ENCODE results near the gene CALM3.

The CALM3 gene

DNA sequence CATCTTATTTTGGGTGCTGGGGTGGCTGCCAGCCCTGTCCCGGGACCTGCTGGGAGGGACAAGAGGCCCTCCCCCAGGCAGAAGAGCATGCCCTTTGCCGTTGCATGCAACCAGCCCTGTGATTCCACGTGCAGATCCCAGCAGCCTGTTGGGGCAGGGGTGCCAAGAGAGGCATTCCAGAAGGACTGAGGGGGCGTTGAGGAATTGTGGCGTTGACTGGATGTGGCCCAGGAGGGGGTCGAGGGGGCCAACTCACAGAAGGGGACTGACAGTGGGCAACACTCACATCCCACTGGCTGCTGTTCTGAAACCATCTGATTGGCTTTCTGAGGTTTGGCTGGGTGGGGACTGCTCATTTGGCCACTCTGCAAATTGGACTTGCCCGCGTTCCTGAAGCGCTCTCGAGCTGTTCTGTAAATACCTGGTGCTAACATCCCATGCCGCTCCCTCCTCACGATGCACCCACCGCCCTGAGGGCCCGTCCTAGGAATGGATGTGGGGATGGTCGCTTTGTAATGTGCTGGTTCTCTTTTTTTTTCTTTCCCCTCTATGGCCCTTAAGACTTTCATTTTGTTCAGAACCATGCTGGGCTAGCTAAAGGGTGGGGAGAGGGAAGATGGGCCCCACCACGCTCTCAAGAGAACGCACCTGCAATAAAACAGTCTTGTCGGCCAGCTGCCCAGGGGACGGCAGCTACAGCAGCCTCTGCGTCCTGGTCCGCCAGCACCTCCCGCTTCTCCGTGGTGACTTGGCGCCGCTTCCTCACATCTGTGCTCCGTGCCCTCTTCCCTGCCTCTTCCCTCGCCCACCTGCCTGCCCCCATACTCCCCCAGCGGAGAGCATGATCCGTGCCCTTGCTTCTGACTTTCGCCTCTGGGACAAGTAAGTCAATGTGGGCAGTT is 8.6 kb downstream of the CALM3 start:
- no peak for FAIRE-seq

DNA sequence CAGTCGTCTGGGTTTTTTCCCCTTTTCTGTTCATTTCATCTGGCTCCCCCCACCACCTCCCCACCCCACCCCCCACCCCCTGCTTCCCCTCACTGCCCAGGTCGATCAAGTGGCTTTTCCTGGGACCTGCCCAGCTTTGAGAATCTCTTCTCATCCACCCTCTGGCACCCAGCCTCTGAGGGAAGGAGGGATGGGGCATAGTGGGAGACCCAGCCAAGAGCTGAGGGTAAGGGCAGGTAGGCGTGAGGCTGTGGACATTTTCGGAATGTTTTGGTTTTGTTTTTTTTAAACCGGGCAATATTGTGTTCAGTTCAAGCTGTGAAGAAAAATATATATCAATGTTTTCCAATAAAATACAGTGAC is 9.3 kb downstream of the CALM3 start:
- TF ChIP-seq, protein P1, sequence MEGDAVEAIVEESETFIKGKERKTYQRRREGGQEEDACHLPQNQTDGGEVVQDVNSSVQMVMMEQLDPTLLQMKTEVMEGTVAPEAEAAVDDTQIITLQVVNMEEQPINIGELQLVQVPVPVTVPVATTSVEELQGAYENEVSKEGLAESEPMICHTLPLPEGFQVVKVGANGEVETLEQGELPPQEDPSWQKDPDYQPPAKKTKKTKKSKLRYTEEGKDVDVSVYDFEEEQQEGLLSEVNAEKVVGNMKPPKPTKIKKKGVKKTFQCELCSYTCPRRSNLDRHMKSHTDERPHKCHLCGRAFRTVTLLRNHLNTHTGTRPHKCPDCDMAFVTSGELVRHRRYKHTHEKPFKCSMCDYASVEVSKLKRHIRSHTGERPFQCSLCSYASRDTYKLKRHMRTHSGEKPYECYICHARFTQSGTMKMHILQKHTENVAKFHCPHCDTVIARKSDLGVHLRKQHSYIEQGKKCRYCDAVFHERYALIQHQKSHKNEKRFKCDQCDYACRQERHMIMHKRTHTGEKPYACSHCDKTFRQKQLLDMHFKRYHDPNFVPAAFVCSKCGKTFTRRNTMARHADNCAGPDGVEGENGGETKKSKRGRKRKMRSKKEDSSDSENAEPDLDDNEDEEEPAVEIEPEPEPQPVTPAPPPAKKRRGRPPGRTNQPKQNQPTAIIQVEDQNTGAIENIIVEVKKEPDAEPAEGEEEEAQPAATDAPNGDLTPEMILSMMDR (IDR thresholded peaks at IDR 0.05; ENCODE audit: insufficient read depth, missing control alignments) = no peak
- FAIRE-seq (no peak), DNase-seq (ENCODE audit: insufficient read length, low spot score) (no peak)

More for the DNA sequence above, 8.6 kb downstream of the CALM3 start:
- no peak for DNase-seq (ENCODE audit: insufficient read length, low spot score)
- TF ChIP-seq, protein P1 (IDR thresholded peaks at IDR 0.05; ENCODE audit: insufficient read depth, missing control alignments) = no peak

DNA sequence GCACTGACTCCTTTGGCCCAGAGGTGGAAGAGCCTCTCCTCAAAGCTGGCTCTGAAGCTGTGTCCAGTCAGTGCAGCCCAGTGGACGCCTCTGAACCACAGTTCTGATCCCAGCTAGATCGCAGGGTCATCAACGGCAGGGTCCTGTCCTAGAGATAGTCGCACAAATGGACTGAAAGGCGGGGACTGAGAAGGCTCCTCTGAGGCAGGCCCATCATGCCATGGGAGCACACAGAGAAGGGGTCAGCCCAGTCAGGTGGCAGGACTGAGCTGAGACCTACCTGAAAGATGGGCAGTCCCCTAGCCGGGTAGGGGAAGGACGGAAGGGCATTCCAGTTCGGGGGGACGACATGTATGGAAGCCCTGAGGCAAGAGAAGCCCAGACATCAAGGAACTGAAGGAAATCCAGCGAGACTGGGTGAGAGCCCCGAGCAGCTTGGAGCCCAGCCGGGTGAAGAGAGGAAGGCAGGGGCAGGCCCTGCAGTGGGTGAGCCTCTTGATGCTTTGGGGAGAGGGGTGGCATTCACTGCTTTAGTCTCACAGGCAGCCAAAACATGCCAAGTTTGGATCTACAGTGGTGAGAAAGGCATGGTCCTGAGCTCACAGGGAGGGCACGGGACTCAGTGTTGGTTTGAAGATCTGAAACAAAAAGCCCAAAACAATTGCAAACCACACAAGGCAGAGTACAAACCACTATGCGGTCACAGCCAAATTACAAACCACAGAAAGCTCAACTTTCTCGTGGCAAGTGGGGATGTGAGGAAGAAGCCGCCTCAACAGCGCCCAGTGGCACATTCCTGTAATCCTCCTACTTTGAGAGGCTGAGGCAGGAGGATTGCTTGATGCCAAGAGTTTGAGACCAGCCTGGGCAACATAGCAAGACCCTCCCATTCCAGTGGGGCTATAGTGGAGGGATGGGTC is 10.0 kb downstream of the CALM3 start:
- TF ChIP-seq, protein P1 (IDR thresholded peaks at IDR 0.05; ENCODE audit: insufficient read depth, missing control alignments) = no peak
- DNase-seq (ENCODE audit: insufficient read length, low spot score) (peak; percentile 7), FAIRE-seq (no peak)

DNA sequence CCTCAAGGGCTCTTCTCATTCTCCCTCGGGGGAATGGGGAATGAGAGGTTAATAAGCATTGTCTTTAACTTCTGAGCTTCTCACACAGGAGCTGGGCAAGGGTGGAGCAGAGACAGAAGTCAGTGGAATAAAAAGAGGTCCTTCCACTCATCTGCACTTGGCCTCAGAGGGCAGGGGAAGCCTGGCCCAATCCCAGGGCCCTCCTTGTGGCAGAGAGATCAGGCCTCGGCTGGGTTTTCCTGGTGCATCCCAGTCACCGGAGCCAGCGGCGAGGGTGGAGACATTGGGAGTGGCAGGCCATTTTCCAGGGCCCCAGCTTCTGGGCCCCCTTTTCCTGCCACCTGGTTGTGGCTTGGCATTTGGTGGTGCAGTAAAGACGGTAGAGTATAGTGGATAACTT is 10.6 kb downstream of the CALM3 start:
- no peak for FAIRE-seq
- TF ChIP-seq, protein P1 (IDR thresholded peaks at IDR 0.05; ENCODE audit: insufficient read depth, missing control alignments) = no peak
- peak; percentile 6 for DNase-seq (ENCODE audit: insufficient read length, low spot score)

DNA sequence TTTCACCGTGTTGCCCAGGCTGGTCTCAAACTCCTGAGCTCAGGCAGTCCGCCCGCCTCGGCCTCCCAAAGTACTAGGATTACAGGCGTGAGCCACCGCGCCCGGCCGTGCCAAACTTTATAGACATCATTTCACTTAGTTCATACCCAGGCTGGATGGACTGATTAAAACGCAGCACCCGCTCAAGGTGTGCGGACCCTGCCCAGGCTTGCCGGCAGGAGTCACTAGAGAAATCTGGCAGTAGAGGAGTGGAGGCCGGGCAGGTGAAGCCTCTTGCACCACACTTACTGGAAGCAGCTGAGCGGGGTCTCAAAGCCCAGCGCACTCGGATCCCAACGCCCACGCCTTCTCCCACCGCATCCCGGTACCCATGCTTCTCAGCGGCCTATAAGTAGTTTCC is 12.4 kb downstream of the CALM3 start:
- FAIRE-seq (no peak), DNase-seq (ENCODE audit: insufficient read length, low spot score) (no peak)
- TF ChIP-seq, protein P1 (IDR thresholded peaks at IDR 0.05; ENCODE audit: insufficient read depth, missing control alignments) = no peak

DNA sequence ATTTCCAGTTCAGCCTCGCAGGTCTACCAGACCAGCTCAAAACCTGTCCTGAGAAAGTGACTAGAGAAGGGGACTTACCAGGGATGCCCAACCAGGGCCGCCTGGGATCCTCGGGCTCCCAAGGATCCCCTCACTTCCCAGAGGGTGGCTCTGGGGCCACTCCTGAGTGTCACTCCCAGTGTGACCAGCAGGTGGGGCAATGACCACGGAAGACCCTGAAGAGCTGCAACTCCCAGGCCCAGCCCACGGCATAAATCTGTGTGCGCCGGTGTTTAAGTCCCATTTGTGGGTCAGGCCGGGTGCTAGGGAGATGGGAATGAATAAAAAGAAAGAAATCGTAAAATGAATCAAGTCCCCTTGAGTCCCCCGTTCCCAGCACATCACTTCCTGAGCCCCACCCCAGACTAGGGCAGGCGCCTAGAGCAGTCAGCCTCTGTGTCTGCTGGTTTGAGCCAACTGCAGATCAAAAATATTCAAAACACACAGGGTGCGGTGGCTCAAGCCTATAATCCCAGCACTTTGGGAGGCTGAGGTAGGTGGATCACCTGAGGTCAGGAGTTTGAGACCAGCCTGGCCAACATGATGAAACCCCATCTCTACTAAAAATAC is 13.1 kb downstream of the CALM3 start:
- DNase-seq (ENCODE audit: insufficient read length, low spot score) (peak; percentile 91), FAIRE-seq (no peak)
- TF ChIP-seq, protein P1 (IDR thresholded peaks at IDR 0.05; ENCODE audit: insufficient read depth, missing control alignments) = peak; percentile 86
